GM19397 (cell line): Measurements from ENCODE around the gene UAP1.

Experiments
- ATAC-seq: cut with Tn5 transposase; IDR thresholded peaks from one replicate; pipeline ENCODE4 v1.9.1; 2021; ENCODE audit warnings: mild to moderate bottlenecking, moderate library complexity; ENCODE audit not compliant: unreplicated experiment

The UAP1 gene

DNA sequence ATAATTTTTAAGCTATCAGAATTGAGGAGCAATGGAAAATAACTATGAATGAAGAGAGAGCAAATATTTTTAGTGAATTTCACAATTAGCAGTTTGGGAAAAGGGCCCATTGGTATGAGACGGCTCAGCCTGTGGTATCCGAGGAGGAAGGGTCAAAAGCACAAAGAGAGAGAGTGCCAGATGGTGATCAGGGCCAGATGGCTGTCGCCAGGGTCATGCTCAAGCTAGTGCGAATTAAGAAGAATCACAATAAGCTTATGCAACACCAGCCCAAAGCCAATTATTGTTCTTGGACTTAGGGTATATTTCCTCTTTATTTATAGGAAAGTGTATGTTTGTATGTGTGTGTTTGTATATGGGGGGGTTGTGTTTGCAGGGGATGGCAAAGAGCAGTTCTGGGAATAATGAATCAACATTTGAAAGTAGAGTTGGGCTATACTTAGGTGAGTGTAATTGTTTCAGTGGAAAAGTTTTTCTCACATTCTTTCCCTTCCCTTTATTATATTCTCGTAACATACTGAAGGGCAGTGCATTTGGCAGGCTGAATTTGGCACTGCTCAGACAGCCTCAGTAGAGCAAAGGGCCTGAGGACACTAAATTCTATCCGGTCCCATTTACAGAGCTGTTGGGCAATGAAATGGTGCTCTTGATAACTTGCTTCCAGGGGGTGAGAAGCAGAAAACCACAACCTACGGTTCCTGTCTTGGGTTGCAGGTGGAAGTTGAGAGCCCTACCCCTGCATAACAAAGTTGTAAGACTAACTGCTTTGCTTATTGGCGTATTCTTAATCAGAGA is 51.3 kb downstream of the UAP1 start:
- ATAC-seq, result no peak

GRCh38 chr1:162616848-162617247 is 55.3 kb downstream of the UAP1 start:
- no peak for ATAC-seq

GRCh38 chr1:162617513-162617912 is 56.0 kb downstream of the UAP1 start:
- ATAC-seq, result no peak

DNA sequence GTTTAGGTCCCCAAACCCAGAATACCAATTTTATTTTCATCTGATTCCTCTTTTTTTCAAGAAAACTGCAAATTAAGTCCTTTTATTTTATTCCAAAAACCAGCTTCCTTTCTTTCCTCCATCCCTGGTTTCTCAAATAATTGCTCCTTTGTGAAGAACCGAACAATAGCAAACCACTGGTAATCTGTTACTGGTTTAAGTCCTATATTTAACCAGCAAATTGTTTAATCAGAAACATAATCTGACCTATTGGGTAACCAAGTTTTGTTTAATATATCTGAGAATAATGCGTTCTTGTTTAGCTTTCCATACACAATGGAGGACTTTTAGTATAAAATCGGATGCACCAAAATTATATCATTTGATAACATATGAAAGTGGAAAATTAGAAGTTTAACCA is 57.6 kb downstream of the UAP1 start:
- no peak for ATAC-seq

- no peak for ATAC-seq
These were observed 59.7 kb downstream of the UAP1 start for GRCh38 chr1:162621256-162621655.

GRCh38 chr1:162625679-162626078 is 64.2 kb downstream of the UAP1 start:
- no peak for ATAC-seq

- no peak for ATAC-seq
These were observed 64.6 kb downstream of the UAP1 start for GRCh38 chr1:162626094-162626493.

GRCh38 chr1:162626761-162627160 is 65.2 kb downstream of the UAP1 start:
- no peak for ATAC-seq

GRCh38 chr1:162627662-162628296 is 66.3 kb downstream of the UAP1 start:
- ATAC-seq, result no peak

DNA sequence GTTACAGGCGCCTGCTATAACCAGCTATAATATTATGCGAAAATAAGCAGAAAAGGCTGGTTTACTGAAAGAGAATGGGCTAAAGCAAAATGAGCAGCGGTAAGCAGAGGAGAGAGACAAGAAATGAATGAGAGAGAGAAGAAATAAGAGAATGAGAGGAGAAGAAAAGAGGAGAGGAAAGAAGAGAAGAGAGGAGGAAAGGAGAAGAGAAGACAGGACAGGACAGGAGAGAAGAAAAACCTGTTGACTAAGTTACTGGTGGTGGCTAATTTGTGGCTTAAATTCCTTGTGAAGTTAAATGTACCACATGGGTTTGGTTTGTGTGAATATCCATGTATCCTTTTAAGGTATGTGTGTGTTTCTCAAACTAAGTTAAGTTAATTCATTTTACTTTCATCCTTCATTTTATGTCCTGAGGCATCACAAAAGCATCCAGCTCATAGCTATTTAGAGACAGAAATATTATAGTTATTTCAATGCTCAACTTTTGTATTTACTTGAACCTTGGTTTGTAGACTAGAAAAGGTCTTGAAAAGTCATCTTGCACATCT is 67.6 kb downstream of the UAP1 start:
- ATAC-seq, result no peak

DNA sequence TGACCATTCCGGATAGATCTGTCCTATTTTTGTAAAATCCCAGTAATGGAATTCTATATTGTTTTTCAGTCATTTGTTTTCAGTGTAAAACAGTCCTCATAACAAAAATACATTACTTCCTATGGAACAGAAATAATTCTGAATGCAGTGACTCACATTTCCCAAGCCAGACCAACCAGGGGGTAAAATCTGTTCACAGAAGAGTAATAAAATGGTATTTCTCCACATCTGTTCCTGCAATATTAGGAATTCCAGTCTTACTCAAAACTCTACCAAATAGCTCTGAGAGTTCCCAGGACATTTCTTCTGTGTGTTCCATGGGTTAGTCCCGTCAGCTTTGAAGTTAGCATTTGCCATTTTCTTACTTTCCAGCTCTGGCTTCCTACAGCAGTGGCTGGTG is 68.1 kb downstream of the UAP1 start:
- ATAC-seq, result no peak

- no peak for ATAC-seq
These were observed 70.1 kb downstream of the UAP1 start for GRCh38 chr1:162631546-162632191.

GRCh38 chr1:162632217-162632666 is 70.7 kb downstream of the UAP1 start, which contains the start of gene DDR2:
Gene DDR2, plus strand, starts transcription at chr1:162632464. Its CDS starts 86,600 bp downstream, at chr1:162719064.
- no peak for ATAC-seq

- no peak for ATAC-seq
These were observed 71.2 kb downstream of the UAP1 start for GRCh38 chr1:162632698-162633080.

- peak; percentile 53 for ATAC-seq
These were observed 71.7 kb downstream of the UAP1 start for GRCh38 chr1:162633081-162633762.

DNA sequence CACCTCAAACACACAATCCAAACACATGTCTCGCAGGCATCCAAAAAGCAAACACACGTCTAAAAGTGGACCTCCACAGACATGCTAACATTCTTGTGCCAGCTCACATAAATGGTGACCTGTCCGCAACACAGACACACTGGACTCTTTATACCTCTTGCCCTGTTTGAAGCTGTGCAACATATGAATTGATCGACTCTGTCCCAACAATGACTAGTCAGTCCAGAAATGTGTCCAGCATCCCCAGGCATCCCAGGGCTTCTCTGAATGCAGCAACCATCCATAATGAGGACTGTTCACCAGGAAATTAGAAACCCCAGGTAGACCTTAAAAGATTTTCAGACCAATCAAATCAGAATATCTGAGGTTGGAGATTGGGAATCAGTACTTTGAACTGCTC is 73.9 kb downstream of the UAP1 start:
- ATAC-seq, result no peak

- no peak for ATAC-seq
These were observed 78.2 kb downstream of the UAP1 start for GRCh38 chr1:162639718-162640117.

DNA sequence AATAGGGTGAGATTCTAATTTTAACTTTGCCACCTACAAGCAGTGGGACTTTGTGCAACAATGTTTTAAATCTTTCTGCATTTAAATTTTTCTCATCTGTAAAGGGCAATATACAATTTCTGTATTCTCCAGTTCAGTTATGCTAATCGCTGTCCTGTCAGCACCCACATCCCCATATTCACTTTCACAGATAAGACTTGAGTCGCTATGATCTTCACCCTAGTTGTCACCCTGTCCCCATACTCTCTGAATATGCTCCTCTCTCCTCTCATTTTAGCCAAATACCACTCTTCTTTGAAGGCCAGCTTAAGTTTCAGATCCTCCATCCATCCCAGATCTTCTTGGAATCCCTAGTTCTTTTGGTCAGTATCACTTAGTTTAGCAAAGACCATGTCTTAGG is 79.6 kb downstream of the UAP1 start:
- ATAC-seq, result no peak

- ATAC-seq, result no peak
These were observed 83.4 kb downstream of the UAP1 start for GRCh38 chr1:162644986-162645314.

- no peak for ATAC-seq
These were observed 84.1 kb downstream of the UAP1 start for GRCh38 chr1:162645666-162646065.

- no peak for ATAC-seq
These were observed 88.1 kb downstream of the UAP1 start for GRCh38 chr1:162649583-162649982.
